Measurements from ENCODE around the gene PARK7.

PARK7 gene

GRCh38 chr1:8016210-8016894, 54.8 kb downstream of the PARK7 start:
- in situ Hi-C loops (cut with HindIII; ENCODE audit: low pct_ligation_motif_present, low pct_unique_long_range_greater_than_20kb, low sequenced_read_pairs), result loop anchor here (10.0 kb wide), 1 partner anchor 298 kb away; the partner anchor contains the start of gene SLC45A1
- no peak for DNase-seq

GRCh38 chr1:8016895-8017241, 55.4 kb downstream of the PARK7 start:
- no peak for DNase-seq
- in situ Hi-C loops (cut with HindIII; ENCODE audit: low pct_ligation_motif_present, low pct_unique_long_range_greater_than_20kb, low sequenced_read_pairs), result loop anchor here (10.0 kb wide), 1 partner anchor 298 kb away; the partner anchor contains the start of gene SLC45A1

DNA sequence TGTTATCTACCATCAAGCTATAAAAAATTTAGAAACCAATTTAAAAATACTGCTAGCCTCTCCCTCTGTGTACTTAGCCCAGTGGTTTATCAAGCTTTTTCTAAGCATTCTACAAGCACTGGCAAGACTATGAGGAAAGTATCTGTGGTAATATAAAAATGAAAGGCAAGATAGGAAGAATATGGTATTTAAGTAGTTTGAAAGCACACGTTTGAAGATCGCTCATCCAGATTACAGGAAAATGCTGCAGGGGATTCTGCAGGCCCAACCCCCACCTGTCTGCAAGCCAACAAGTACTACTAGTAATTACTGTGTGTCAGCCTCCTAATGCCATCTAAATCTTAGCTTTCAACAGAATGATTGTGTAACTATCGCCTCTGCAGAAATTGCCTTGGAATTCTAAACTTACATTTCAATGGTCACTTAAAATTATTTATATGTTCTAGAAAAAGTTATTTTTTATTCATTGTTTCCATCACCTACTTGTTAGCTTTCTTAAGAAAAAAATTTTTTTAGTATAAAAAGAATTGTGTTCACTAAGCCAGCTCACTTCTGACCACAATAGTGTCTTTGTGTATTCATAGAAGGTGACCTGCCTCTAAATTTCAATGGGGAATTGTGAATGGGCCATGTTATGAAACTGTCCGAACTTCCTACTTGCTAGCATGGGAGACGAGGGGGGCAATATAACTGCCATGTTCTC, 56.1 kb downstream of the PARK7 start:
- in situ Hi-C loops (cut with HindIII; ENCODE audit: low pct_ligation_motif_present, low pct_unique_long_range_greater_than_20kb, low sequenced_read_pairs), result loop anchor here (10.0 kb wide), 1 partner anchor 297 kb away; the partner anchor contains the start of gene SLC45A1
- no peak for DNase-seq

DNA sequence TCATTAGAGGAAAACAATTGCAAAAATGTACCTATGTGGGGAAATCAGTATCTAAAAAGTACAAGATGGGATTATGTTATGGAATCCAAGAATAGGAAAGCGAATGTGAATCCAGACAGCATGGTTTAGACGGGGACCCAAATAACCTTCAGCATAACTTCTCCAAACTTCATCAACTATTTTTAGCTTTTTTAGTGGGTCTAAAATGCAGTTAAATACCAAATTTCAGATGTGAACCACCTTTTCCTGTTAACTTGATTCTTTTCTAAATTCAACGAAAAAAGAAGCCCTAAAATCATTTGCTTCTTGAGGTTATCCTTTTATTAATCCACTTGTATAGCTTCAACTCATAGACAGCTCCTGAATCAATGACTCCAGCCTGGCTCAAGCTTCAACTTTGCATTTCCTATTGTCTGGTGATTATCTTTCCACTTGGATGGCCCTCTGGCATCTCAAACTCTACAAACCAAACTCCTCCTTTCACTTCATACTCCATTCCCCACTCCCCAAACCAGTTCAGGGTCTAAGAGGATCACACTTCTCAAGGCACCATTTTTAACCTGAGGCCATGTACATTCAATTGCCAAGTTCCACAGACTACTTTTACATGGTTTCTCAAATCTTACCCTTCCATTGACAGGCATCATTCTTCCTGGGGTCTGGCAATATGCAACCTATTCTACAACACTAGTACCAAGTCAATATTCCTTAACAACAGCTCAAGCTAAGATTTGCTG, 57.1 kb downstream of the PARK7 start:
- DNase-seq, result peak; percentile 61
- in situ Hi-C loops (cut with HindIII; ENCODE audit: low pct_ligation_motif_present, low pct_unique_long_range_greater_than_20kb, low sequenced_read_pairs), result loop anchor here (10.0 kb wide), 1 partner anchor 296 kb away; the partner anchor contains the start of gene SLC45A1

DNA sequence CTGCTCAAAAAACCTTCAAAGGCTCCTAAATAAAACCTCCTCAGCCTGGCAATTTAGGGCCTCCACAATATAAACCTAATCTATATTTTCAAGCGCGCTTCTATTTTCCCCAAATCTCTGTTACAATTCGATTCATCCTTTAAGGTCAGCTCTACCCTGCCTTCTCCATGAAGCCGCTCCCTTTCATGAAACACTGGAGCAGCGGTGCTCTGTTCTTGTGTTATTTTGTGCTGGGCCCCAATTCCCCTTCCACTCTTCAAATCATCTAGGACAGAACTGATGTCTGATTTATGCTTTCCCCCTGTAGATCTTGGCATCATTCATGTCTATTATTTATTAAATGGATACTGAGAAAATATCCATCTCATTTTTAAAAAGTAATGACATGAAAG, 57.7 kb downstream of the PARK7 start:
- no peak for DNase-seq
- in situ Hi-C loops (cut with HindIII; ENCODE audit: low pct_ligation_motif_present, low pct_unique_long_range_greater_than_20kb, low sequenced_read_pairs), result loop anchor here (10.0 kb wide), 1 partner anchor 296 kb away; the partner anchor contains the start of gene SLC45A1

- in situ Hi-C loops (cut with HindIII; ENCODE audit: low pct_ligation_motif_present, low pct_unique_long_range_greater_than_20kb, low sequenced_read_pairs), result no loop called here
Measured at GRCh38 chr1:8020032-8020431, 58.5 kb downstream of the PARK7 start.

DNA sequence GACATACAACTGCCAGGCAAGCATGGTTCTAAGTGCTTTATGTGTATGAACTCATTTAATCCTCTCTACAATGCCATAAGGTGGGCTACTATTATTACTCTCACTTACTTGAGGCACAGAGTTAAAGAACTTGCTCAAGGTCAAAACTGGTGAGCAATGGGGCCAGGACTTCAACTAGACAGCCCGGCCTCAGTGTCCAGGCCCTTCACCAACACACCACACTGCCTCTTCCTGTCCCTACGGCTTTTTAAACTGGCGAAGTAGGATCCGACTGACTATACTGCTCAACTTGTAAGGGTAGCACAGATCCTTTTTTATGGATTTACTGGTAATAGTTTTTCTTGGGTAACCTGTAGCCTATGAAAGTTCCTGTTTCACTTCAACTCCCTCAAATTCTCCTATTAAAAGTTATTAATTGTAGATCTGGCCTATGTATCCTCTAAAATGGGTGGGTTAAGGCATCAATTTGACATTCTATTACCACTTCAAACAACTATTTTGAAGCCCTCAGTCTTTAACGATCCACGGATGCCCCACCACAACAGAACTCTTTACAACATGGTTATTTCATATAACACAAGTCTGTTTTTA, 60.3 kb downstream of the PARK7 start:
- in situ Hi-C loops (cut with HindIII; ENCODE audit: low pct_ligation_motif_present, low pct_unique_long_range_greater_than_20kb, low sequenced_read_pairs), result no loop called here
- no peak for DNase-seq

More at GRCh38 chr1:8020032-8020431, 58.5 kb downstream of the PARK7 start:
- DNase-seq, result peak; percentile 80

- no peak for DNase-seq
- in situ Hi-C loops (cut with HindIII; ENCODE audit: low pct_ligation_motif_present, low pct_unique_long_range_greater_than_20kb, low sequenced_read_pairs), result no loop called here
Measured at GRCh38 chr1:8022395-8023286, 61.1 kb downstream of the PARK7 start.

- DNase-seq, result no peak
- in situ Hi-C loops (cut with HindIII; ENCODE audit: low pct_ligation_motif_present, low pct_unique_long_range_greater_than_20kb, low sequenced_read_pairs), result no loop called here
Measured at GRCh38 chr1:8023287-8023994, 61.9 kb downstream of the PARK7 start.

GRCh38 chr1:8023995-8024313, 62.4 kb downstream of the PARK7 start:
- in situ Hi-C loops (cut with HindIII; ENCODE audit: low pct_ligation_motif_present, low pct_unique_long_range_greater_than_20kb, low sequenced_read_pairs), result no loop called here
- no peak for DNase-seq

DNA sequence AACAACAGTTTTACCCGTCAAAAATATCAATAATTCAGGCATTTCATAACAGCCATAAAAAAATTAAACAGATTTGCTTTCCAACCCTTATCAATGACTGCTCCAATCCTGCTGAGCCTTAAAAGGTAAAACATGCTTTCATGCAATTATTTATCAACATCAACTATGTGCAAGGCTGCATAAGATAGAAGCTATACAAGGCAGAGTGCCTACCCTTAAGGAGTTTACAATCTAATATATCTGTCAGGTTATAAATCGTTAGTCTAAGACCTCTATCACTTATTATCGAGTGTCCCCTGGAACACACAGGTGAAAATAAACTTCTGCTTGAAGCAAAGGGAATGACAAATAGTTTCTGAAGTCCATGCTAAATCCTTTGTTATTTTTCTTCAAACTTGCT, 62.8 kb downstream of the PARK7 start:
- in situ Hi-C loops (cut with HindIII; ENCODE audit: low pct_ligation_motif_present, low pct_unique_long_range_greater_than_20kb, low sequenced_read_pairs), result no loop called here
- DNase-seq, result no peak

GRCh38 chr1:8025061-8025670, 63.7 kb downstream of the PARK7 start:
- in situ Hi-C loops (cut with HindIII; ENCODE audit: low pct_ligation_motif_present, low pct_unique_long_range_greater_than_20kb, low sequenced_read_pairs), result no loop called here
- no peak for DNase-seq

GRCh38 chr1:8025671-8026144, 64.2 kb downstream of the PARK7 start:
- in situ Hi-C loops (cut with HindIII; ENCODE audit: low pct_ligation_motif_present, low pct_unique_long_range_greater_than_20kb, low sequenced_read_pairs), result no loop called here
- no peak for DNase-seq

DNA sequence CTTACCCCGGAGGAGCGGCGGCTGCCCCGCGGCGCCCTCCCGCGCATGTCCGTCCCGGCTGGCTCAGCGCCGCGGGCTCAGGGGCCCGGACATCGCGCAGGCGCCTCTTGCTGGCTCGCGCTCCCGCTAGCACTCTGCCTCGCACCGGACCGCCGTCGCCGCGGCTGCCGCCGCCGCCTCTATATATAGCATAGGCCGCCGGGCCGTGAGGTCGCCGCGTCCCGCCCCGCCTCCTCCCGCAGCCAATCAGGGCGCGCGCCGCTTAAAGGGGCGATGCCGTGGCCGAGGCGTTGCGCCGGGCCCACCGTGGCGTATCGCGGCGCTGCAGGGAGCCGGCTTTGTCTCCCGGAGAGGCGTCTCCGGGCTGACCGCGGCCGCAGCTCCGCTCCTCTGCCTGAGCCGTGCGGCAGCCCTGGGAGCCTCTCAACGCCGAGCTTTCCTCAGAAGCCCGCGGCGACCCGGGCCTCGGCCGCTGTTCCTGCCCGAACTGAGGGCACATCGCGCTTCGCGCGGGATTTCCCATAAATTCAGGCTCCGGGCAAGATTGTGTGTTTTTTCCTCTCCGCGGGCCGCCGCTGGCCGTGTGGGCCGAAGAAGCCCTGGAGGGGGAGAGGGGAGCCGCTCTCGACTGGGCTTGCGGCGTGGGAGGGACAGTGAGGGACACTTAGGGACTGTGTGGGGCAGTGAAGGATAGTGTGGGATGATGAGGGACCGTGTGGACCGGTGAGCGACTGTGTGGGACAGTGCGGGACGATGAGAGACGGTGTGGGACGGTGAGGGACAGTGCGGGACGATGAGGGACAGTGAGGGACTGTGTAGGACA, 64.9 kb downstream of the PARK7 start, which contains the start of gene ERRFI1:
Gene ERRFI1 (minus strand): TSS at position 157 of the 823 bp plus-strand sequence. CDS start 10,690 bp downstream, outside the sequence.
- peak; percentile 90 for DNase-seq
- in situ Hi-C loops (cut with HindIII; ENCODE audit: low pct_ligation_motif_present, low pct_unique_long_range_greater_than_20kb, low sequenced_read_pairs), result no loop called here

DNA sequence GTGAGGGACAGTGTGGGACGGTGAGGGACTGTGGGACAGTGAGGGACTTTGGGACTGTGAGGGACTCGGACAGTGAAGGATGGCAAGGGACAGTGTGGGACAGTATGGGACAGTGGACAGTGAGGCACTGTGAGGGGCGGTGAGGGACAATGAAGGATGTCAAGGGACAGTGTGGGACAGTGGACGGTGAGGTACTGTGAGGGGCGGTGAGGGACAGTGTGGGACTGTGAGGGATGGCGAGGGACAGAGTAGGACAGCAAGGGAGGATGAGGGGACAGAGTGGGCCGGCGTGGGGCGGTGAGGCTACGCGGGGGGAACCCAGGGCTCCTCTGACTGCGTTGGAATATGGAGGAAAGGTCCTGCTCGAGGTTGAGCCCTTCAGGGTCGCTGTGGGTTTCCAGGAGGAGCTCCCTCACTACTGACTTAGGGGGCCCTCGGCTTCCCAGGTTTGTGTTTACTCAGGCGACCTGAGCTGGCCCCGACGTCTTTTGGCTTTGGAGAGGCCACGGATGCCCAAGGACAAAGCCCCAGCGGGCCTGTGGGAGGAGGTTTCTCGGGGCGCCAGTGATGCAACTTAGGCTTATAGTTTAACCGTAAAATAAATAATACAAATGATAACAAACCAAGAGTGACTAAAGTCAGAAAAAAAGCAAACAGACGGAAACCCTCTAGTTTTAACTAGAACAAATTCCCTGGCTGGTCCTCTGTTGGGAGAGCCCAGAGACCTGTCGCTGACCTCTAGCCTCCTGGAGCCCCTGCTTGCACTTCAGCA, 65.7 kb downstream of the PARK7 start:
- in situ Hi-C loops (cut with HindIII; ENCODE audit: low pct_ligation_motif_present, low pct_unique_long_range_greater_than_20kb, low sequenced_read_pairs), result no loop called here
- peak; percentile 54 for DNase-seq
